WTC11 (cell line): ENCODE measurements around the gene GABBR2.

Experiments
- CTCF ChIP-seq: fragments of 200-600 bp; IDR thresholded peaks from 2 replicates; pipeline ENCODE4 v1.8.0; 2022; ENCODE audit warnings: antibody characterized with exemption
- E2F5 ChIP-seq: sonication (generic); formaldehyde crosslinking; IDR thresholded peaks from 2 replicates; pipeline ENCODE4 v1.8.1; 2022; ENCODE audit warnings: mild to moderate bottlenecking, moderate library complexity, missing genetic modification reagents
- ESRRA ChIP-seq: sonication (generic); formaldehyde crosslinking; IDR thresholded peaks from 2 replicates; pipeline ENCODE4 v1.8.1; 2022; ENCODE audit warnings: mild to moderate bottlenecking, missing genetic modification reagents, borderline replicate concordance
- MLX ChIP-seq: sonication (generic); formaldehyde crosslinking; IDR thresholded peaks from 2 replicates; pipeline ENCODE4 v1.8.1; 2023; ENCODE audit warnings: mild to moderate bottlenecking, missing genetic modification reagents, moderate library complexity
- NFE2L1 ChIP-seq: sonication (generic); formaldehyde crosslinking; IDR thresholded peaks from 2 replicates; pipeline ENCODE4 v1.8.1; 2023; ENCODE audit warnings: missing genetic modification reagents
- NFYB ChIP-seq: sonication (generic); formaldehyde crosslinking; conservative IDR thresholded peaks from 2 replicates; pipeline ENCODE4 v1.8.0; 2022; ENCODE audit warnings: low read depth, missing genetic modification reagents
- NR1H2 ChIP-seq: sonication (generic); formaldehyde crosslinking; IDR thresholded peaks from 2 replicates; pipeline ENCODE4 v1.9.0; 2021; ENCODE audit warnings: mild to moderate bottlenecking, moderate library complexity, missing genetic modification reagents
- OVOL2 ChIP-seq: fragments of 250-450 bp; sonication (Bioruptor Pico); IDR thresholded peaks from 2 replicates; pipeline ENCODE4 v1.9.0; 2021; ENCODE audit warnings: mild to moderate bottlenecking, borderline replicate concordance
- PREB ChIP-seq: sonication (generic); formaldehyde crosslinking; IDR thresholded peaks from 2 replicates; pipeline ENCODE4 v1.8.1; 2022; ENCODE audit warnings: mild to moderate bottlenecking, missing genetic modification reagents, moderate library complexity, borderline replicate concordance
- TP53 ChIP-seq: sonication (generic); formaldehyde crosslinking; IDR thresholded peaks from 2 replicates; pipeline ENCODE4 v1.8.1; 2023; ENCODE audit warnings: mild to moderate bottlenecking, missing genetic modification reagents
- USF1 ChIP-seq: sonication (generic); formaldehyde crosslinking; IDR thresholded peaks from 2 replicates; pipeline ENCODE4 v1.8.0; 2022; ENCODE audit warnings: mild to moderate bottlenecking, missing genetic modification reagents
- ZNF281 ChIP-seq: sonication (generic); formaldehyde crosslinking; IDR thresholded peaks from 2 replicates; pipeline ENCODE4 v1.8.0; 2023; ENCODE audit warnings: mild to moderate bottlenecking, missing genetic modification reagents

- TF ChIP-seq CTCF (no peak), MLX (CRISPR knock-in tag) (no peak), E2F5 (CRISPR knock-in tag) (no peak), USF1 (CRISPR knock-in tag) (no peak), NR1H2 (CRISPR knock-in tag) (no peak), OVOL2 (CRISPR knock-in tag) (no peak), ZNF281 (no peak), PREB (no peak), TP53 (no peak), NFYB (CRISPR knock-in tag) (no peak), NFE2L1 (CRISPR knock-in tag) (no peak), ESRRA (CRISPR knock-in tag) (no peak)
Observed at GRCh38 chr9:98506422-98507054, 202.2 kb downstream of the GABBR2 start.
